ENCODE results near the gene TESMIN. TPM values are rescaled to one million over a fixed set of nuclear protein-coding genes. Genes with fewer than 3 reads are reported as not detected.

The TESMIN gene
- total and polyA plus RNA-seq, 2 of the 4 experiments (the other 2 are of a cell fraction): 0.90 to 2.2 TPM

- H3K56ac ChIP-seq (ENCODE audit: extremely low read depth, insufficient read depth, low read length): no peak overlapping the region
- H4K91ac ChIP-seq (ENCODE audit: insufficient read depth, low read depth, low read length): no peak overlapping the region
- no peaks in the 10 kb centered on the region for H3K79me1 ChIP-seq (ENCODE audit: low read depth in 1 of 2, low read length in 2 of 2)
- POLR2A ChIA-PET (ENCODE audit: unreplicated experiment): no interaction called here
- H2AK9ac ChIP-seq (replicated peaks; ENCODE audit: low read depth, low read length, poor library complexity): no peak overlapping the region
- no peak overlapping the region for H3K27ac ChIP-seq (ENCODE audit: insufficient read depth, low read length)
- H4K8ac ChIP-seq (ENCODE audit: low read depth in 2 of 2, low read length in 2 of 2): no peak overlapping the region
- H3K36me3 ChIP-seq (ENCODE audit: control insufficient read depth, insufficient read depth, low read length): peaks cover 40% of the 10 kb centered on the region
- intact Hi-C loops (cut with micrococcal nuclease) (no loop called here), in situ Hi-C loops (cut with MboI; ENCODE audit: low sequenced_read_pairs) (no loop called here), dilution Hi-C loops (cut with HindIII; ENCODE audit: low sequenced_read_pairs, unreplicated experiment) (no loop called here)
- DNase-seq: no peak
- H3K9ac ChIP-seq (ENCODE audit: low read depth, low read length): no peak overlapping the region
- no peak overlapping the region for H3K14ac ChIP-seq (replicated peaks; ENCODE audit: low read depth, low read length)
- H2AFZ ChIP-seq (replicated peaks; ENCODE audit: low read length, poor library complexity): no peak overlapping the region
- H3K9me3 ChIP-seq (ENCODE audit: control insufficient read depth, insufficient read depth, low read length): no peaks in the 10 kb centered on the region
- no peak for ATAC-seq (ENCODE audit: low read depth)
- no peak overlapping the region for H2BK120ac ChIP-seq (ENCODE audit: low read depth, low read length)
- H2BK20ac ChIP-seq (ENCODE audit: low read depth, low read length): no peak overlapping the region
- H3K27me3 ChIP-seq (ENCODE audit: control insufficient read depth, insufficient read depth, low read length): no peaks in the 10 kb centered on the region
- H3K23ac ChIP-seq (ENCODE audit: low read depth, low read length): no peak overlapping the region
- no peak overlapping the region for H2BK5ac ChIP-seq (ENCODE audit: low read depth, low read length, poor library complexity, severe bottlenecking)
- no peak overlapping the region for H4K5ac ChIP-seq (ENCODE audit: low read depth, low read length)
- H3K9me1 ChIP-seq (ENCODE audit: insufficient read depth, low read length): no peaks in the 10 kb centered on the region
- no peak overlapping the region for H3K18ac ChIP-seq (ENCODE audit: low read depth, low read length)
- H4K20me1 ChIP-seq (ENCODE audit: insufficient read depth, low read length): no peaks in the 10 kb centered on the region
- H2AK5ac ChIP-seq (ENCODE audit: low read depth, low read length): no peak overlapping the region
- no peaks in the 10 kb centered on the region for H3K4me1 ChIP-seq (ENCODE audit: control insufficient read depth, insufficient read depth, low read length)
- no peak overlapping the region for H3K4me3 ChIP-seq (ENCODE audit: insufficient read depth, low read depth, low read length)
- CTCF ChIA-PET: interaction anchor here (0.6 kb wide), 1 partner anchor 144 kb away, joined by 7 read pairs; no protein-coding TSS in a partner anchor
- TF ChIP-seq MXI1 (IDR thresholded peaks at IDR 0.05; ENCODE audit: borderline replicate concordance, low read depth, low read length): no peak
- TF ChIP-seq CEBPB (IDR thresholded peaks at IDR 0.05; ENCODE audit: low read depth, low read length): no peak
- no peak for TF ChIP-seq MAZ (IDR thresholded peaks at IDR 0.05; ENCODE audit: borderline replicate concordance, low read depth, low read length)
- no peak for TF ChIP-seq CHD1 (IDR thresholded peaks at IDR 0.05; ENCODE audit: low read depth, low read length)
- TF ChIP-seq NFE2L2 (IDR thresholded peaks at IDR 0.05; ENCODE audit: low read depth, low read length): no peak
- no peak for TF ChIP-seq RCOR1 (IDR thresholded peaks at IDR 0.05; ENCODE audit: insufficient replicate concordance, low read length)
- no peak for TF ChIP-seq POLR2A (IDR thresholded peaks at IDR 0.05; ENCODE audit: low read depth, low read length)
- no peak for TF ChIP-seq BHLHE40 (IDR thresholded peaks at IDR 0.05; ENCODE audit: low read depth, low read length)
- TF ChIP-seq RAD21 (IDR thresholded peaks at IDR 0.05; ENCODE audit: low read length): no peak
- TF ChIP-seq MAFK (IDR thresholded peaks at IDR 0.05; ENCODE audit: low read depth, low read length): no peak
- no peak for TF ChIP-seq USF2 (IDR thresholded peaks at IDR 0.05; ENCODE audit: low read depth, low read length)
- TF ChIP-seq SMC3 (IDR thresholded peaks at IDR 0.05; ENCODE audit: low read depth, low read length): no peak
- TF ChIP-seq FOS (IDR thresholded peaks at IDR 0.05; ENCODE audit: low read depth, low read length): no peak
- TF ChIP-seq ELK1 (IDR thresholded peaks at IDR 0.05; ENCODE audit: borderline replicate concordance, low read depth, low read length): no peak
- TF ChIP-seq RFX5 (IDR thresholded peaks at IDR 0.05; ENCODE audit: low read depth, low read length): no peak
- no peak overlapping the region for H3K4ac ChIP-seq (ENCODE audit: low read depth, low read length)
- WGBS, 2 experiments (ENCODE audit: extremely low coverage in 2 of 2, insufficient read length in 1 of 2): 97% methylated on average over 4 of the region's 8 CpGs; no CpG with 5 or more reads in 1 of the 2 experiments
- H3K4me2 ChIP-seq (ENCODE audit: low read depth, low read length): no peak overlapping the region
- no TSS peak for BruUV-seq (replicated peaks)
- no peak overlapping the region for H2BK15ac ChIP-seq (ENCODE audit: low read depth, low read length)
Measured at GRCh38 chr11:68766786-68767185, 15.5 kb upstream of the TESMIN start.

All from IMR-90 (cell line).